Endometrial microvascular endothelial cells (primary cell): ENCODE data around the gene C15orf39. TPM values are rescaled to one million over a fixed set of nuclear protein-coding genes. Genes with fewer than 3 reads are reported as not detected.
"Not testable (repeated sequence)": the region's sequence is repeated elsewhere in the genome, so short reads cannot be mapped to it uniquely, and the experiment has no call there.

ENCODE experiments used
- in situ Hi-C: cut with HindIII; loops from 2 replicates; pipeline ENCODE4 v1.10.0; 2017; ENCODE audit warnings: low sequenced_read_pairs, low pct_unique_long_range_greater_than_20kb; ENCODE audit errors: inconsistent ontology term
- total RNA-seq: library from RNA; depleted of rRNA; stranded (reverse); fragments of >200 nt; gene quantifications from one replicate; pipeline ENCODE4 v1.2.3, GENCODE V29; 2015; ENCODE audit errors: inconsistent ontology term

C15orf39 gene
- 16.1 TPM for total RNA-seq

GRCh38 chr15:75201616-75202250 lies at the start of gene C15orf39:
Gene C15orf39, plus strand, starts transcription at chr15:75201882. Its CDS starts 4,167 bp downstream, at chr15:75206049.
- in situ Hi-C loops = no loop called here

GRCh38 chr15:75152382-75153079 lies 49.2 kb upstream of the C15orf39 start:
- in situ Hi-C loops = no loop called here

- in situ Hi-C loops = no loop called here
Measured at GRCh38 chr15:75153087-75153486, 48.6 kb upstream of the C15orf39 start.

GRCh38 chr15:75153565-75154276 lies 48.0 kb upstream of the C15orf39 start:
- in situ Hi-C loops = no loop called here

- in situ Hi-C loops = no loop called here
Measured at GRCh38 chr15:75154461-75155062, 47.1 kb upstream of the C15orf39 start.

GRCh38 chr15:75156326-75157215 lies 45.1 kb upstream of the C15orf39 start:
- in situ Hi-C loops = no loop called here

- in situ Hi-C loops = no loop called here
Measured at GRCh38 chr15:75158402-75158801, 43.3 kb upstream of the C15orf39 start.

- in situ Hi-C loops = no loop called here
Measured at GRCh38 chr15:75159244-75159643, 42.4 kb upstream of the C15orf39 start.

- in situ Hi-C loops = no loop called here
Measured at GRCh38 chr15:75161106-75161916, 40.4 kb upstream of the C15orf39 start.

- in situ Hi-C loops = no loop called here
Measured at GRCh38 chr15:75161917-75162414, 39.7 kb upstream of the C15orf39 start.

- in situ Hi-C loops = no loop called here
Measured at GRCh38 chr15:75163150-75163564, 38.5 kb upstream of the C15orf39 start.

GRCh38 chr15:75164625-75165350 lies 36.9 kb upstream of the C15orf39 start:
- in situ Hi-C loops = no loop called here

GRCh38 chr15:75166489-75167063 lies 35.1 kb upstream of the C15orf39 start:
- in situ Hi-C loops = not testable (repeated sequence)

- in situ Hi-C loops = no loop called here
Measured at GRCh38 chr15:75167588-75168350, 33.9 kb upstream of the C15orf39 start.

- in situ Hi-C loops = no loop called here
Measured at GRCh38 chr15:75168374-75168773, 33.3 kb upstream of the C15orf39 start.

- in situ Hi-C loops = no loop called here
Measured at GRCh38 chr15:75170203-75170602, 31.5 kb upstream of the C15orf39 start.
